GM18505 (cell line): ENCODE measurements around the gene ORC2.
"Not testable (repeated sequence)": the region's sequence is repeated elsewhere in the genome, so short reads cannot be mapped to it uniquely, and the experiment has no call there.

Experiments used
- ATAC-seq: cut with Tn5 transposase; IDR thresholded peaks from one replicate; pipeline ENCODE4 v1.9.1; 2021; ENCODE audit not compliant: unreplicated experiment
- POLR2A ChIP-seq: IDR thresholded peaks from 4 replicates; pipeline ENCODE4 v1.6.1; 2011; ENCODE audit warnings: borderline replicate concordance; ENCODE audit not compliant: insufficient read depth, insufficient read length; ENCODE audit errors: extremely low read depth

ORC2 gene

DNA sequence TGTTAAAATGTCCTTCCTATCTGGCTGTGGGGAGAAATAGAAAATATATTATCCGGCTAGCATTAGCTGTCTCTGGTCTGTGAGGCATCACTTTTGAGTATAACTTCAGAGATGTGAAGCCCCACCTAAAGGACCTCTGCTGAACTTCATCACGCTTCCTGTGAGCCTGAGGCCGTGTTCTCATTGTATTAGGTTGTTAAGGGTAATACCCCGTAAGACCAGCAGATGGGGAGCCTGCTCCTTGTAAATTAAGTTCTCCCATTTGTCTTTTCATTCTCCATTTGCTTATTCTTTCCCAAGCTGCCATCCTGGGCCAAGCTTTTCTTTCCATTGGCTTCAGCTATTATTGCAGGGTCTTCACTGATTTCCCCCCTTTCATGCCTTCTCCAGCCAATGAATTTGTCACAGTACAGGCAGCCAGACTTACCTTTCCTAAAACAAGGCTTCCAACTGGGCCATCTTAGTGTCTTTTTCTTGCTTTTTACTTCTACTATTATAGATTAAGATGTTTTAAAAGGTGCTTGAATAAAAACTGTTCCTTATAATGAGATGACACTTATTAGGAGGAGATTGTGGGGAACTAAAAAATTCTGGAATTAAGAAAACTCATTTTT is 61.9 kb downstream of the ORC2 start:
- ATAC-seq = peak; percentile 94
- no peak for TF ChIP-seq POLR2A

DNA sequence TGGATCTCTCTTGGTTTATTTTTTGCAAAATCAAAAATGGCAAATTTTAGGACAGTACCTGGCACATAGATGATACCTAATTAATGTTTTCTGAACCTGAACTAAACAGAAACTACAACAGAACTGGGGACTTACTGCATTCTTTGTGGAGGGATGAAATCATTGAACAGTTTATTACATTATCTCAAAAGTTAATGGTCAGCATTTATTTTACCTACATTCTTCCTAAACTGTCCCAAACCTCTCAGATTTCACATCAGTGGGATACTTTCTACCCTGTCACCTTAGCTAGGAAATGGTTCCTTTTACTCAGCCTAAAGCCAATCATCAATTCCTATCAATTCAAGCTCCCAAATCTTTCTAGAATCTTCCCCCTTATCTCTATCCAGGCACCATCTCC is 64.0 kb downstream of the ORC2 start:
- no peak for ATAC-seq
- TF ChIP-seq POLR2A = no peak

DNA sequence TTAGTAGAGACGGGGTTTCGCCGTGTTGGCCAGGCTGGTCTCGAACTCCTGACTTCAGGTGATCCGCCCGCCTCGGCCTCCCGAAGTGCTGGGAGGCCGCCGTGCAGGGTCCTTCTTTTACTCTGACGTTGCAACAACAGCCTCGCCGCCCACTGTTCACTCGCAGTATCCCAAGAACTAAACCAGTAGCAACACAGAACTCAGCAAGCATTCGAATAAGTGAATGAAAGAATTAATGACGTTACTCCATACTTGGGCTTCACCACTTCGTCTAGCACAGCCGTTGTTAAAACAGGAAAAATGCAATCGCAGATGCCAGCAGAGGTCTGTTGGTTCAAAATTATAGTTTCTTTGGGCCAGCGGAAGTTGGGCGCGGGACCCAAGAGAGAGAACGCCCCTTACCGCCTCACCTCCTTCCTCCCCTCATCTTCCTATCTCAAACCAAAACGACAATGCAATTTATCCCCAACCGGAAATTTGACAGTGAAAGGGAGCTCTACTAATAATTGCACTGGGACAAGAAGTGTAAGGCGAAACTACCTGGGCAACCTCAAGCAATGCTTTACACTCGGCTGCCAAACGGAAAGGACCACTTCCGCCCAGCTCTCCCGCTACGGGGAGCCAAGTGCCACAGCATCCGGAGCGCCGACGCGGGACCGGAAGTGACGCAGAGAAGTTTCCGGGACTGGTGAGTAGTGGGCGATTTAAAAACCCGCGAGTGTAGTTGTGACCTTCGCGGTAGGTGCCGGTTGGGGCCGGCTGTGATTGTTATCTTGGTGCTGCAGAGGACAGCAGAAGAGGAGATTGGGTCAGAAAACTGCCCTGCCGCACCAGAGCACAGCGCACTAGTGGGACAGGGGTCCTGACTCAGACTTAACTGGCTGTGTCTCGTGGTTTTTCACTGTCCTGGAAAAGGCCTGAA is 74.5 kb downstream of the ORC2 start, which contains the start of the genes NIF3L1 and PPIL3:
Gene NIF3L1, plus strand, starts transcription at position 668 of the 922 bp plus-strand sequence. CDS start 2,573 bp downstream, outside the sequence.
Gene PPIL3, minus strand, starts transcription at position 374 of the 922 bp plus-strand sequence. CDS start 1,462 bp downstream, outside the sequence.
- peak; percentile 73 for TF ChIP-seq POLR2A
- ATAC-seq = peak; percentile 86

DNA sequence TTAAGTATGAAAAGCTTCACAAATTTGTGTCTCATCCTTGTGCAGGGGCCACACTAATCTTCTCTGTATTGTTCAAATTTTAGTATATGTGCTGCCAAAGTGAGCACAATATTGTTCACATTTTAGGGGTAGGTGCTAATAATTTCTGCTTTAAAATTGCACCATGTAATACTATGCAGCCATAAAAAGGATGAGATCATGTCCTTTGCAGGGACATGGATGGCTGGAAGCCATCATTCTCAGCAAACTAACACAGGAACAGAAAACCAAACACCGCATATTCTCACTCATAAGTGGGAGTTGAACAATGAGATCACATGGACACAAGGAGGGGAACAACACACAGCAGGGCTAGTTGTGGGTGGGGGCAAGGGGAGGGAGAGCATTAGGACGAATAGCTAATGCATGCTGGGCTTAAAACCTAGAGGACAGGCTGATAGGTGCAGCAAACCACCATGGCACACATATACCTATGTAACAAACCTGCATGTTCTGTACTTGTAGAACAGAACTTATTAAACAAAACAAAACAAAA is 81.7 kb downstream of the ORC2 start:
- ATAC-seq = not testable (repeated sequence)

DNA sequence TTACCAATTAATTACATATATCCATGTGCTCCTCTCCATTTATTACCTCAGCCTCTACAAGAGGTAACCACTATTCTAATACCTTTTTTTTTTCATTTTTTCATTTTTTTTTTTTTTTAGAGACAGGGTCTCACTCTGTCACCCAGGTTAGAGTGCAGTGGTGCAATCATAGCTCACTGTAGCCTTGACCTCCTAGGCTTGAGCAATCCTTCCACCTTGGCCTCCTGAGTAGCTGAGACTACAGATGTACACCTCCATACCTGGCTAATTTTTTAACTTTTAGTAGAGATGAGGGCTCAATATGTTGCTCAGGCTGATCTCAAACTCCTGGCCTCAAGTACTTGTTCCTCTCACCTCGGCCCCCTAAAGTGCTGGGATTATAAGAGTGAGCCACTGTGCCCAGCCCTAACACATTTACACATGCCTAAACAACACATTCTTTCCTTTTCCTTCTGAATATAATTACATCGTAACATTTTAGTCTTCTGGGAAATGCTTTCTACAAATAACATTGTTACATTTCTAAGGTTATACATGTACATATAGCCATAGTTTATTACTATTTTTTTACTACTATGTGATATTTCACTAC is 85.1 kb downstream of the ORC2 start:
- ATAC-seq = no peak
- no peak for TF ChIP-seq POLR2A

DNA sequence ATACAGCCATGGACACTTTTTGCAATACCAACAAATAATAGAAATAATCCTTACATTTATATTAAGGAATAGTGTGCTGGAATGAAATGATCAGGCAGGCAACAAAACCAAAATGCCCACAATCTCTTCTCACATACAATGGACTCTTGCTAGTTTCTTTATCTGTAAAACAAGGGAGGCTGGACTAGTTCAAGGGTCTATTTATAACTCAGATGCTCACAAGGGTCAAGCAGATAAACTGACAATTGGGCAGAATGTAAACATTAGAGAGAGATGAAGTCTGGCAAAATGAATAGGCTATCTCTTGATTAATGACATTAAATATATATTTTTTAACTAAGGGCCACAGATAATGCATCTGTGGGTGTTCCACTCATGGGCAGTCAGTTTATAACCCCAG is 86.0 kb downstream of the ORC2 start:
- no peak for ATAC-seq

DNA sequence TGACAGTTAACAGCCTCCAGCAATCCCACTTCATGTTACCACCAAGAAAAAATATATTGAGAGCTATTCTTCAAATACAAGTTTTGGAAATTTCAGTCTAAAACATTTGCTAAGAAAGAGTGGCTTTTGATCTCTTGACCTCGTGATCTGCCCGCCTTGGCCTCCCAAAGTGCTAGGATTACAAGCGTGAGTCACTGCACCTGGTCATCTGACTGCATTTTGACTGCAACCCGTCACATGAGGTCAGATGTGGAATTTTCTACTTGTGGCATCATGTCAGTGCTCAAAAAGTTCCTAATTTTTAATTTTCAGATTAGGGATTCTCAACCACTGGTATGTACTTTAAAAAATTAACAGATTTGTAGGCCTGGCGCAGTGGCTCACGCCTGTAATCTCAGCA is 89.9 kb downstream of the ORC2 start:
- TF ChIP-seq POLR2A = no peak
- no peak for ATAC-seq

More for the DNA sequence above, 86.0 kb downstream of the ORC2 start:
- TF ChIP-seq POLR2A = no peak

DNA sequence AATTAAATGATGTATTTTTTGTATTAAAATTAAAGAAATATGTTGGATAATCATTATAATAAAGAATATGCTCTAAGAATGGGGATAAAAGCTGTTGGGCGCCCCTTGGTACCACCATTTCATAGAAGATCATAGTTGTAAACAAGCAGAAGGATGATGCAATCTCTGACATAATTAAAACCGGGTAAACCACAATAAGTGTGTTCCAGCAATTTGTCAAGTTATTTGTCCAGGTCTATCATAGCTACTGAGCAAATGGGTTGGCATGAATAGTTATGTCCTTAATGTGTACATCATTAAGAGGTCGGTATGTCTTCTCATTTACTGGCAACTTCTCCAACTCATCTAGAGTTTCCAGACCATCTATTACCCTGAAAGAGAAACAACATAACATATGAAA is 92.3 kb downstream of the ORC2 start:
- TF ChIP-seq POLR2A = no peak
- no peak for ATAC-seq

DNA sequence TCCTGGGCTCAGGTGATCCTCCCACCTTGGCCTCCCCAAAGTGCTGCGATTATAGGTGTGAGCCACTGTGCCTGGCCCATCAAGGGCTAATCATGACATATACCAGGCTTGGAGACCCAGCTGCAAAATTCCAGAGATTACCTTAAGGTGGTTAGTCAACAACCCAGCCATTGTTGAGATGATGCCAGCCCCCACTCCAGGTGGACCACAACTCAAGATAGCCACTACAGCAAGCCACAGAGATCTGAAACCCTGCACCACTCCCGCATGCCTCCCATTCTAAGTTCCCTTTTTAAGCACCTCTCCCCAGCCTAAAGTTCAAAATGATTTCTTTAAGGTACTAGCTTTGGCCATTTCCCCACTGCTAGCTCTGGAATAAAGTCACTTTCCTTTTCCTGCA is 94.4 kb downstream of the ORC2 start:
- no peak for ATAC-seq
- no peak for TF ChIP-seq POLR2A

DNA sequence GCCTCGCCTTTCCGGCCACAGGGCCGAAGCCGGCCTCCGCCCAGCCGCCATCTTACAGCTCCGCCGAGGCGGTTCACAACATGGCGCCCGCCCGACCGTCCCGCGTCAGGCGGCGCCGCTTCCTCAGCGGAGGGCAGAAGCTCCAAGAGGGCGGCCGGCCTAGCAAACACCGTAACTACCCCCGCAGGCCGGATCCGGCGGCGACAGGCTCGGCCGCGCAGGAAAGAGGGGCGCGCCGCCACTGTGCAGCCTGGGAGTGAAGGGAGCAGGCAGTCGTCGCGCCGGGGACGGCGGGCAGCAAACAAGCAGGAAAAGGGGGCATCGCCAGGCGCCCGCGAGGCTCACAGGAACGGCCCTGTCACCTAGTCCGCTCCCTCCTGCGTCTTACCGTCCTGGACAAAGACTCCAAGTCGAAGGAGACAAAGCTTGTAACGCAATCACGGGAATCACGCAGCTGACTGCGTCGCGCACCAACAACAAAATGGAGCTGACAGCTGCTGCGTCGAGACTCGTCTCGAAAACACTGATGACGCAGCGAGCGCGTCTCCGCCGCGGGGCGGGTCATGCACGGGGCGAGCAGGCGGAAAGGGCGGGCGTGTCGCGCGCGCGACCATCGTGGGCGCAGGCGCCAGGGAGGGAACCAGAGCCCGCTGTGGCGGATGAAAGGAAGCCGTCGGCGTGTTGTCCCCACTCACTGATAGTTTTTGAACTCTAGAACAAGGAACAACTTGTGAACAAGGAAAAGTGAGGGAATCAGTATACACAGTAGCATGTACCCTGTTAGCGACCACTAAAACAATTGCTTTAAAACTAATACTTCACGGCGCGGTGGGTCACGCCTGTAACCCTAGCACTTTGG is 99.1 kb downstream of the ORC2 start, which contains the start of gene CLK1:
Gene CLK1, minus strand, starts transcription at position 483 of the 859 bp plus-strand sequence. CDS start 2,796 bp downstream, outside the sequence.
- ATAC-seq = peak; percentile 88
- TF ChIP-seq POLR2A = peak; percentile 99

DNA sequence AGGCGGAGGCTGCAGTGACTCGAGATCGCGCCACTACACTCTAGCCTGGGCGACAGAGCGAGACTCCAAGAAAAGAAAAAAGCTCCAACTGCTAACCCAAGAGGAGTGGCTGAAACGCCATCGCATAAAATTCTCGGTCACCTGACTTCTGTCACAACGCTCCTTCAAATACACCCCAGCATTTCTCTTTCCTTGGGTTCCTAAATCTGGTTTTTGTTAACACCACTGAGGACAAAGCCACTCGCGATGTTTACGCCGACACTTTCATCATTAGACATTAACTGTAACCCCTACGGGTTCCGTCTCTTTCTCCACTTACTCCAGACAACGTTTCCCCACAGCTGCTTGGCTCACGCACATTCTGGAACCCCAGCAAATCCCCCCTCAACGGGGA is 99.7 kb downstream of the ORC2 start:
- no peak for TF ChIP-seq POLR2A
- no peak for ATAC-seq

DNA sequence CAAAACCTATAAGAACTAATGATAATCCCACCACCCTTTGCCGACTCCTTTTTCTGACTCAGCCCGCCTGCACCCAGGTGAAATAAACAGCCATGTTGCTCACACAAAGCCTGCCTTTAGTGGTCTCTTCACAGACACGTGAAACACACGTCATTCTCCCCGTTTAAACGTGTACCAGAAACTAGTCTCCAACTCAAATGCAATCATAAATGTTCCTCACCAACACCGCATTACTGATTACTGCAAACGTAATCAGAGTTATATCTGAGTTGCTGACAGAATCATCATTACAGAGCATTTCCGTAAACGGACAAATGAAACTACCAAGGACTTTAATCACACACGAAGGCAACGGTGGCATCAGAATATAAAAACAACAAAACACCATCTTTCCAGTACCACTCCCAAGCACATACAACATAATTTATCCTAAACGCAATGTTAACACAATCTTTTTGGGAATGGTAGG is 100.9 kb downstream of the ORC2 start:
- no peak for ATAC-seq
- TF ChIP-seq POLR2A = no peak
